Measurements from ENCODE around the gene PRDM10.

PRDM10 gene

GRCh38 chr11:129992161-129992944 lies 10.3 kb downstream of the PRDM10 start:
- Mint-ChIP-seq H3K4me3 (no peak overlapping the region), H3K27me3 (ENCODE audit: low read depth, poor library complexity) (peaks cover 2% of the 10 kb centered on the region), H3K9me3 (peaks cover 27% of the 10 kb centered on the region), H3K4me1 (peaks cover 14% of the 10 kb centered on the region), H3K27ac (peak overlapping the region; percentile 29), H3K36me3 (ENCODE audit: low read depth) (peaks cover 38% of the 10 kb centered on the region)
- no peak for DNase-seq
- TF ChIP-seq, protein P1, sequence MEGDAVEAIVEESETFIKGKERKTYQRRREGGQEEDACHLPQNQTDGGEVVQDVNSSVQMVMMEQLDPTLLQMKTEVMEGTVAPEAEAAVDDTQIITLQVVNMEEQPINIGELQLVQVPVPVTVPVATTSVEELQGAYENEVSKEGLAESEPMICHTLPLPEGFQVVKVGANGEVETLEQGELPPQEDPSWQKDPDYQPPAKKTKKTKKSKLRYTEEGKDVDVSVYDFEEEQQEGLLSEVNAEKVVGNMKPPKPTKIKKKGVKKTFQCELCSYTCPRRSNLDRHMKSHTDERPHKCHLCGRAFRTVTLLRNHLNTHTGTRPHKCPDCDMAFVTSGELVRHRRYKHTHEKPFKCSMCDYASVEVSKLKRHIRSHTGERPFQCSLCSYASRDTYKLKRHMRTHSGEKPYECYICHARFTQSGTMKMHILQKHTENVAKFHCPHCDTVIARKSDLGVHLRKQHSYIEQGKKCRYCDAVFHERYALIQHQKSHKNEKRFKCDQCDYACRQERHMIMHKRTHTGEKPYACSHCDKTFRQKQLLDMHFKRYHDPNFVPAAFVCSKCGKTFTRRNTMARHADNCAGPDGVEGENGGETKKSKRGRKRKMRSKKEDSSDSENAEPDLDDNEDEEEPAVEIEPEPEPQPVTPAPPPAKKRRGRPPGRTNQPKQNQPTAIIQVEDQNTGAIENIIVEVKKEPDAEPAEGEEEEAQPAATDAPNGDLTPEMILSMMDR (IDR thresholded peaks at IDR 0.05) = no peak

GRCh38 chr11:129989149-129989813 lies 13.4 kb downstream of the PRDM10 start:
- H3K4me3 Mint-ChIP-seq = no peak overlapping the region
- TF ChIP-seq, protein P1 (IDR thresholded peaks at IDR 0.05) = no peak
- DNase-seq = no peak
- peaks cover 20% of the 10 kb centered on the region for H3K36me3 Mint-ChIP-seq (ENCODE audit: low read depth)
- no peak overlapping the region for H3K27ac Mint-ChIP-seq
- peaks cover 12% of the 10 kb centered on the region for H3K4me1 Mint-ChIP-seq
- H3K27me3 Mint-ChIP-seq (ENCODE audit: low read depth, poor library complexity) = peaks cover 2% of the 10 kb centered on the region
- peaks cover 9% of the 10 kb centered on the region for H3K9me3 Mint-ChIP-seq

DNA sequence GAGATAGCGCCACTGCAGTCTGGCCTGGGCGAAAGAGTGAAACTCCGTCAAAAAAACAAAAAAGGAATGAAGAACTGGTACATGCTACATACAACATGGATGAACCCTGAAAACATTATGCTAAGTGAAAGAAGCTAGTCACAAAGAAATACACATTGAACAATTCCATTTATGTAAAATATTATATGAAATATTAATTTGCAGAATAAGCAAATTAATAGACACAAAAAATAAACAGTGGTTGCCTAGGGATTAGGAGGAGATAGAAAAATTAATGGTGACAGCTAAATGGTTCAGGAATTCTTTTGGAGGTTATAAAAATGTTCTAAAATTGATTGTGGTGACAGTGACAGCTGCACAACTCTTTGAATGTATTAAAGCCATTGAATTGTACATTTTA lies 14.7 kb downstream of the PRDM10 start:
- TF ChIP-seq, protein P1 (IDR thresholded peaks at IDR 0.05) = no peak
- no peak for DNase-seq
- Mint-ChIP-seq H3K9me3 (peaks cover 9% of the 10 kb centered on the region), H3K4me1 (peaks cover 14% of the 10 kb centered on the region), H3K36me3 (ENCODE audit: low read depth) (peaks cover 21% of the 10 kb centered on the region), H3K27me3 (ENCODE audit: low read depth, poor library complexity) (no peaks in the 10 kb centered on the region), H3K27ac (no peak overlapping the region), H3K4me3 (no peak overlapping the region)

GRCh38 chr11:129985823-129986222 lies 16.8 kb downstream of the PRDM10 start:
- Mint-ChIP-seq H3K4me3 (no peak overlapping the region), H3K4me1 (peaks cover 8% of the 10 kb centered on the region), H3K36me3 (ENCODE audit: low read depth) (peaks cover 19% of the 10 kb centered on the region), H3K9me3 (peaks cover 9% of the 10 kb centered on the region), H3K27ac (no peak overlapping the region), H3K27me3 (ENCODE audit: low read depth, poor library complexity) (no peaks in the 10 kb centered on the region)
- DNase-seq = no peak
- TF ChIP-seq, protein P1 (IDR thresholded peaks at IDR 0.05) = no peak

GRCh38 chr11:129980086-129980485 lies 22.5 kb downstream of the PRDM10 start:
- Mint-ChIP-seq H3K4me1 (peaks cover 37% of the 10 kb centered on the region), H3K36me3 (ENCODE audit: low read depth) (peaks cover 15% of the 10 kb centered on the region), H3K4me3 (no peak overlapping the region), H3K27ac (no peak overlapping the region), H3K9me3 (no peaks in the 10 kb centered on the region), H3K27me3 (ENCODE audit: low read depth, poor library complexity) (peaks cover 5% of the 10 kb centered on the region)
- DNase-seq = no peak
- TF ChIP-seq, protein P1 (IDR thresholded peaks at IDR 0.05) = no peak
